ENCODE data around the gene SCML1. TPM values are rescaled to one million over a fixed set of nuclear protein-coding genes. Genes with fewer than 3 reads are reported as not detected.

The SCML1 gene
- total and polyA plus RNA-seq, 8 donors = 7.7 to 25.7 (median 21.1) TPM

- Histone ChIP-seq H3K9me3 (no peaks in the 10 kb centered on the region), H3K36me3 (no peaks in the 10 kb centered on the region), H3K4me1 (no peaks in the 10 kb centered on the region), H3K27ac (no peak overlapping the region), H3K4me3 (no peak overlapping the region), H3K27me3 (peaks cover 0 to 10% of the 10 kb centered on the region in 2 donors)
- no peak for ATAC-seq
- no peak for DNase-seq
- no peak for TF ChIP-seq CTCF (IDR thresholded peaks at IDR 0.05)
- intact Hi-C loops (cut with DNase I) = no loop called here
These were observed 29.6 kb upstream of the SCML1 start for GRCh38 chrX:17707731-17708130.

GRCh38 chrX:17710871-17711301 lies 26.4 kb upstream of the SCML1 start:
- peak; percentile 33 for ATAC-seq
- Histone ChIP-seq H3K4me3 (no peak overlapping the region), H3K27ac (no peak overlapping the region), H3K36me3 (no peaks in the 10 kb centered on the region), H3K4me1 (no peaks in the 10 kb centered on the region), H3K27me3 (peaks cover 0 to 8% of the 10 kb centered on the region in 2 donors), H3K9me3 (no peaks in the 10 kb centered on the region)
- intact Hi-C loops (cut with DNase I) = no loop called here
- DNase-seq = no peak
- no peak for TF ChIP-seq CTCF (IDR thresholded peaks at IDR 0.05)

- Histone ChIP-seq H3K27ac (no peak overlapping the region), H3K27me3 (no peaks in the 10 kb centered on the region), H3K9me3 (no peaks in the 10 kb centered on the region), H3K36me3 (no peaks in the 10 kb centered on the region), H3K4me3 (no peak overlapping the region), H3K4me1 (no peaks in the 10 kb centered on the region)
- no peak for TF ChIP-seq CTCF (IDR thresholded peaks at IDR 0.05)
- intact Hi-C loops (cut with DNase I) = no loop called here
- ATAC-seq = no peak
- DNase-seq = no peak
These were observed 24.0 kb upstream of the SCML1 start for GRCh38 chrX:17713288-17713687.

GRCh38 chrX:17718649-17719165 lies 18.6 kb upstream of the SCML1 start:
- H3K9me3 ChIP-seq = no peaks in the 10 kb centered on the region
- intact Hi-C loops (cut with DNase I) = no loop called here
- H3K4me3 ChIP-seq = no peak overlapping the region
- H3K27ac ChIP-seq = no peak overlapping the region
- TF ChIP-seq CTCF (IDR thresholded peaks at IDR 0.05) = no peak
- H3K4me1 ChIP-seq = no peaks in the 10 kb centered on the region
- ATAC-seq (no peak), DNase-seq (no peak)
- H3K27me3 ChIP-seq = no peaks in the 10 kb centered on the region
- no peaks in the 10 kb centered on the region for H3K36me3 ChIP-seq

- H3K27ac ChIP-seq = no peak overlapping the region
- TF ChIP-seq CTCF (IDR thresholded peaks at IDR 0.05) = no peak
- ATAC-seq = no peak
- DNase-seq = no peak
- intact Hi-C loops (cut with DNase I) = no loop called here
- no peaks in the 10 kb centered on the region for H3K4me1 ChIP-seq
- no peaks in the 10 kb centered on the region for H3K36me3 ChIP-seq
- no peaks in the 10 kb centered on the region for H3K27me3 ChIP-seq
- no peaks in the 10 kb centered on the region for H3K9me3 ChIP-seq
- H3K4me3 ChIP-seq = no peak overlapping the region
These were observed 17.6 kb upstream of the SCML1 start for GRCh38 chrX:17719711-17720110.

Measured in left lung (tissue), 10 donors.